NCI-H82 treated with DMSO at 0.1 percent for 48 hours (cell line): Measurements from ENCODE around the gene PLEKHG2.
"Not testable (repeated sequence)": the region's sequence is repeated elsewhere in the genome, so short reads cannot be mapped to it uniquely, and the experiment has no call there.

ENCODE experiments used
- DNase-seq: peaks from one replicate; lab custom pipeline; 2025; ENCODE audit not compliant: unreplicated experiment; lab: John Stamatoyannopoulos, UW

The PLEKHG2 gene

GRCh38 chr19:39412100-39412866 is at the start of gene PLEKHG2:
PLEKHG2 (plus strand) TSS chr19:39412669; CDS start chr19:39414087, 1,418 bp downstream.
- DNase-seq = peak; percentile 99

DNA sequence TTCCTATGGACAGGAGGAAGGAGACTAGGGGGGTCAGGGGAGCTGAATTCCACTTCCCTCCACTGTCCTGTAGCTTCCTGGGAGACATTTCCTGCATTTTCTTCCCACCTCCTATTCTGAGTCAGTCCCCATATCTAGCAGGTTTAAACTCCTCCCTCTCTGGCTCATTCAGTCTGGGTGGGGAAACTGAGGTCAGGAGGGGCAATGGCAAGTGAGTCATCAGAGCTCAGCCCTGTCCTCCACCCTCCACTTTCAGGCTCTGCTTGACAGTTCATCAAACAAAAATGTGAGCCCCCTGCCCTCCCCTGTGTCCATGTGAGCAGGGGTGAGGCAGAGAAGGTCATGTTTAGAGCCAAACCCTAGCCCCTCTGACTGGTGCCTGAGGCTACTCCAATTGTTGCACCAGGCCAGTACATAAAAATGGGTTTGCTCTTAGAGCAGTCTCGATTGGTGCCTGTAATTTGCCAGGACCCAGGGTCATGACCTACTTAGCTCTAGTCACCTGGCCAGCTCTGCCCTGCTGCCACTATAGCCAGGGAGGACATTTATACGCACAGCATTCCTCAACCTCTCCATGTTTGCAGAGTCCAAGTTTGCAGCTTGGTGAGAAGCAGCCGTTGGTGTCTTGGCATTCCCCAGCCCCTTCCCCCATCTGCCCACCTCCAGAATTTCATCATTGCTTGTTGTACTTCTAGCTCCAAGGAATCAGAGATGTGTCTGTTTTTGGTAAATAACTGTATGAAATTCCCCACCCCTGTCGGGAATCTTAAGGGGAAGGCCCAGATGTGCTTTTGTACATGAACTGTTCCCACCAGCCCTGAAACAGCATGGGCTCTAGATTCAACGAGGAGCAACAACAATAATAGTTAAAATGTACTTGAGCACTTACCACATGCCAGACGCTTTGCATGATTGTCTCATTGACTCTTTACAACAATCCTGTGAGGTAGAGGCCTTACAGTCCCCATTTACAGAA is 49.5 kb upstream of the PLEKHG2 start:
- no peak for DNase-seq

DNA sequence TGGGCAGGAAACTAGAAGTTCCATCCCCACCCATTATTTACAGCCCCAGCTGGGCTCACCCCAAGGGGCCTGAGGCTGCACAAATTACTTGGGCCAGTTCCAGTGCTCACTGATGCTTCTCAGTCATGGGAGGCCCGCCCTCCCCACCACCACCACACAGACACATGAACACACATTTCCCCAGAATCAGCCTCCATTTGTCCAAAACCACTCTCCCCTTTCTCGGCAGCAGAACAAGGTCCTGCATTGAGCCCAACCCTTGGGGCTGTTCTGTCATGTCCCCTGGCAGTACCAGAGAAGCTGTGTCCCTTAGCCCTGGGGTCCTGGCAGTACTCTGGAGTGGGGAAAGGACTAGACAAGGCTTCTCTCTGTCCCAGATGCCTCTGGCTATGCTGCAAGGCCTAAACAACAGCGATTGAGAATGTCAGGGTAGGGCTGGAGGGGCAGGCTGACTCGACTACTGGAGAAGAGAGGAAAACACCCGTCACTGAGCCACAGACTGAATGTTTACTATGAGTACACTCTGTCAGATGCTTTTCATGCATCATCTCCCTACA is 48.5 kb upstream of the PLEKHG2 start:
- no peak for DNase-seq

DNA sequence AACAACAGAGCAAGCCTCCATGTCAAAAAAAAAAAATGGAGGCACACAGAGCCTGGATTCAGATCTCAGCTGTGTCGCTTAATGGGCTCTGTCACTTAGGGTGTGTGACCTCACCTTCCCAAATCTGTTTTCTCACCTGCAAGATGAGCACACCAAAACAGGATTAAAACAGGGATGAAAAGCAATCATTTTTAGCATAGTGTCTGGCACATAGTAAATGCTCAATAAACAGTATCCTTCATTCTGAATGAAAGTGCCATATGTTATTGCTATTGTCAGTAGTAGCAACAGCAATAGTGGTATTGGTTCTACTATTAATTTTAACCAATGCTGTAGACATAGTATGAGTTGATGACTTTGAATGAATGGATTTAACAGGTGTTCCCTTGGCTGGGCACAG is 46.9 kb upstream of the PLEKHG2 start:
- no peak for DNase-seq

DNA sequence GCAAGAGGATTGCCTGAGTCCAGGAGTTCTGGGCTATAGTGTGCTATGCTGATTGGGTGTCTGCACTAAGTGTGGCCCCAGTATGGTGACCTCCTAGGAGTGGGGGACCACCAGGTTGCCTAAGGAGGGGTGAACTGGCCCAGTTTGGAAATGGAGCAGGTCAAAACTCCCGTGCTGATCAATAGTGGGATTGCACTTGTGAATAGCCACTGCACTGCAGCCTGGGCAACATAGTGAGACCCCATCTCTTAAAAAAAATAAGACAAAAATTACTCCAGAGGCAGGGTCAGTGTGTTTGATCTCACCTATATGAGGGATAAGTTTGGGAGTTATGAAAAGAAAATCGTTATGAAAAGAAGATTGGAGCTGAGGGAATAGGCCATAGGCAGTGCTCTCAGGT is 43.3 kb upstream of the PLEKHG2 start:
- DNase-seq = no peak

- DNase-seq = no peak
Measured at GRCh38 chr19:39370735-39371134, 41.7 kb upstream of the PLEKHG2 start.

GRCh38 chr19:39372047-39372802 is 40.2 kb upstream of the PLEKHG2 start:
- DNase-seq = no peak

- no peak for DNase-seq
Measured at GRCh38 chr19:39372941-39373340, 39.5 kb upstream of the PLEKHG2 start.

- no peak for DNase-seq
Measured at GRCh38 chr19:39375929-39376328, 36.5 kb upstream of the PLEKHG2 start.

DNA sequence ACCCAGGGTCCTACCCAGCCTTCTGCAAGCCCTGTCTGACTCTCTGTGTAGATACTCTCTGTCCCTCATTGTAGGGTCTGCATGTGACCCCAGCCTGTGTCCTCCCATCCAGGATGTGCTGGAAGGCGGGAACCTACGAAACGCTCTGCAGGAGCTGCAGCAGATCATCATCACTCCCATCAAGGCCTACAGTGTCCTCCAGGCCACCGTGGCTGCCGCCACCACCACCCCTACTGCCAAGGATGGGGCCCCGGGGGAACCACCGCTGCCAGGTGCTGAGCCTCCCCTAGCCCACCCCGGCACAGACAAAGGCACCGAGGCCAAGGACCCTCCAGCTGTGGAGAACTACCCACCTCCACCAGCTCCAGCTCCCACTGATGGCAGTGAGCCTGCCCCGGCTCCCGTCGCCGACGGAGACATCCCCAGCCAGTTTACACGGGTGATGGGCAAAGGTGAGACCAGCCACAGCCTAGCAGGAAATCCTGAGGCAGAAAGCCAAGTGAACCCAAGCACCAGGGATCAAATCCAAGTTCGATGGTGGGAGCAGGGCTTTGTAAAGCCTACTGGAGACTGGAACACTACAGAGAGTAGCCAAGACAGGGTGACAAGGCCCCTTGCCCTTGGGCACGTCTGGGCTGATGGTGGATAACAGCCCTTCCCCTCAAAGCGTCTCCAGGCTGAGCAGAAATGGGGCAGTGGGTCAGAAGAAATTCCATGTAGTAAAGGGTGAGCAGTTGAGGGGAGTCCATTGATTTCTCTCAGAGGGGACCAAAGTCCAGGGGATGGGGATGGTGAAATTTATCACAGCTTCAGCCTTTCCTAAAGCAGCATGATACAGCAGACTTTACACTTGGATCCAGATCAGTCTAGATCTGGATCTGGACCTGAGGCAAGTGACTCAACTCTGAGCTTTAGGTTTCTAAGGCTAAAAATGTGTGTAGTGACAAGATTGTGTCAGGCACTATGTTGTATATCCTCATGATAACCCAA is 34.8 kb upstream of the PLEKHG2 start:
- DNase-seq = no peak

DNA sequence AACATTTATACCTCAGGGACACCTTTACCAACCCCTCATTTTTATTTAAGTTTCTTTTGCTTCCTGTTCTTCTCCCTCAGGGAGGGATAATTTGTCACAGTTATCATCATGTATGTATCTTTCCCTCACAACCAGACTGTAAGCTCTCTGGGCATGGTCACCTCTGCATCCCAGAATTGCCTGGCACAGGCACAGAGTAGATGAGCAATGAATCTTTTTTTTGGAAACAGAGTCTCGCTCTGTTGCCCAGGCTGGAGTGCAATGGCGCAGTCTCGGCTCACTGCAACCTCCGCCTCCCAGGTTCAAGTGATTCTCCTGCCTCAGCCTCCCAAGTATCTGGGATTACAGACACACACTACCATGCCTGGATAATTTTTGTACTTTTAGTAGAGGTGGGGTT is 33.1 kb upstream of the PLEKHG2 start:
- not testable (repeated sequence) for DNase-seq

DNA sequence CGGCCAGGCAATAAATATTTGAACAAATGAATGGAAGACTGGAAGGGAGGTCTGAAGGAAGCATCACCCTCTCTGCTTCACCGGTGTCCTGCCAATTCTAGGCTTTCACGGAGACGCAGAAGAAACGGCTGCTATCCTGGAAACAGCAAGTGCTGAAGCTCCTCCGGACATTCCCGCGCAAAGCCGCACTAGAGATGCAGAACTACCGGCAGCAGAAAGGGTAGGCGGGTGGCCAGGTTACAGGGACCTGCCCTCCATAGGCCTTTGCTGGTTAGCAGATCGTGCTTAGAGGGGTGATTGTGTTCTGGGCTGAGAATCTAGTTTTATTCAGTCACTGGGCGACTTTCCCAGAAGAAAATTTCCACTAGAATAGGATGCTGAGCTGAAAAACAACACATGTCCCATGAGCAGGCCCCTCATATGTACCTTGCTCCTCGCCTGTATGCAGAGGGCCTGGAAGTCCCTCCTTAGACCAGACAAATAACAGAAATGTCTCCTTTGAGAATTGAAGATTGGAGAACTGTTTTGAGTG is 32.5 kb upstream of the PLEKHG2 start:
- no peak for DNase-seq

- DNase-seq = no peak
Measured at GRCh38 chr19:39380521-39381502, 31.7 kb upstream of the PLEKHG2 start.

GRCh38 chr19:39381910-39382611 is 30.4 kb upstream of the PLEKHG2 start:
- no peak for DNase-seq

GRCh38 chr19:39382991-39383828 is 29.3 kb upstream of the PLEKHG2 start:
- no peak for DNase-seq

DNA sequence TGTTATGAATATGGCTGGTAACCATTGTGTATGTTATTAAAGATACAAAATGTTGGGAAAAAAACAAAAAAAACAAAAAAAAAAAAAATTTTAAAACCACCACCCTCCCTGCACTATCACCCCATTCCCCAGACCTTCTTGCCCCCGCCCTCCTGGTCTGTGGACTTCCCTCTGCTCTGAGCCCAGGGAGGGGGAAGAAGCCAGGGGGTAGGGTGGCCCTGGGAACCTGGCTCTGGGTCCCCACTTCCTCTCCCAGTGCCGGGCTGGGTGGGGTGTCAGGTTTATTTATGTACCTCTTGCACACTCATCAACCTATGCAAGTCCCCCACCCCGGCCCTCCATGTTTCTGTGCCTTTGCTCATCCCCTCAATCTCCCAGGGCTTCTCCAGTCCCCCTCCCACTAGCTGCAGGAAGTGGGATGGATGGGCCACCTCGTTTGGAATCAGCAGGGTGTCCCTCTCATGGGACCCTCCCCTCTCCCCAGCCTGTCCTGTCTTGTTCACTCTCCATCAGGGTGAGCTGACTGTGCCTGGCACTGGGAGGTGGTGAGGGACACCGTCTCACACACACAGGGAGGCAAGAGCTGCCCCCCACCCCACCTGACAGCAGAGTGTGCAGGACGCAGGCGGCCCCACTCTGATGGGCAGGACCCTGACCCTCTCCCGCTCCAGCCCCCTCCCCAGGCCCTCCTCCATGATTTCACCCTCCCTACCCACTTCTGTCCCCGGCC is 27.5 kb upstream of the PLEKHG2 start:
- DNase-seq = no peak
